Mesodermal cell (in vitro differentiated cells): ENCODE data around the gene GTF2F1.
"Not testable (repeated sequence)": the region's sequence is repeated elsewhere in the genome, so short reads cannot be mapped to it uniquely, and the experiment has no call there.

Experiments used
- H3K27ac ChIP-seq: 2 replicates; pipeline ENCODE4 v1.7.0; 2013; ENCODE audit warnings: mild to moderate bottlenecking, low read depth, low read length, moderate library complexity; ENCODE audit not compliant: severe bottlenecking
- H3K36me3 ChIP-seq: 2 replicates; pipeline ENCODE4 v1.7.1; 2013; ENCODE audit warnings: mild to moderate bottlenecking, low read length, moderate library complexity; ENCODE audit not compliant: control insufficient read depth, insufficient read depth
- H3K4me1 ChIP-seq: one replicate; pipeline ENCODE4 v1.7.1; 2013; ENCODE audit warnings: mild to moderate bottlenecking, low read length; ENCODE audit not compliant: insufficient read depth, control insufficient read depth, poor library complexity, severe bottlenecking
- H3K4me3 ChIP-seq: 2 replicates; pipeline ENCODE4 v1.7.0; 2013; ENCODE audit warnings: low read length, control low read depth, mild to moderate bottlenecking; ENCODE audit not compliant: insufficient read depth, poor library complexity, severe bottlenecking; ENCODE audit errors: extremely low read depth
- H3K9me3 ChIP-seq: 2 replicates; pipeline ENCODE4 v1.7.1; 2013; ENCODE audit warnings: mild to moderate bottlenecking, low read length, moderate library complexity; ENCODE audit not compliant: control insufficient read depth
- WGBS, 2 experiments: methylation state at CpG; one replicate each; pipeline ENCODE4 v1.1.5; 2013; ENCODE audit warnings: missing lambda C conversion rate in 2 of 2; ENCODE audit not compliant: insufficient coverage in 2 of 2; 5-methylcytosine and 5-hydroxymethylcytosine counted together

GTF2F1 gene

GRCh38 chr19:6350688-6351087, 42.3 kb downstream of the GTF2F1 start:
- Histone ChIP-seq H3K4me3 (no peak overlapping the region), H3K36me3 (no peaks in the 10 kb centered on the region), H3K27ac (no peak overlapping the region), H3K4me1 (no peaks in the 10 kb centered on the region), H3K9me3 (no peaks in the 10 kb centered on the region)
- 67% methylated on average over 1 of the region's 2 CpGs; no CpG with 5 or more reads in 1 of the 2 experiments for WGBS, 2 experiments

GRCh38 chr19:6349271-6349670, 43.7 kb downstream of the GTF2F1 start:
- H3K27ac ChIP-seq, H3K9me3 ChIP-seq, H3K4me3 ChIP-seq, H3K36me3 ChIP-seq, H3K4me1 ChIP-seq: not testable (repeated sequence)
- WGBS, 2 experiments, result 80 to 89% methylated on average over 2 of the region's 2 CpGs

- H3K27ac ChIP-seq, result no peak overlapping the region
- H3K36me3 ChIP-seq, result no peaks in the 10 kb centered on the region
- H3K4me1 ChIP-seq, result no peaks in the 10 kb centered on the region
- WGBS, 2 experiments, result 67 to 92% methylated on average over 1 of the region's 1 CpG
- peaks cover 5% of the 10 kb centered on the region for H3K9me3 ChIP-seq
- H3K4me3 ChIP-seq, result no peak overlapping the region
Observed at GRCh38 chr19:6343462-6343861, 49.5 kb downstream of the GTF2F1 start.

- WGBS, 2 experiments, result 74 to 77% methylated on average over 8 to 9 of the region's 14 CpGs
Observed at GRCh38 chr19:6340493-6341201, 52.3 kb downstream of the GTF2F1 start.

GRCh38 chr19:6334490-6335285, 58.3 kb downstream of the GTF2F1 start:
- no peaks in the 10 kb centered on the region for H3K4me1 ChIP-seq
- no peaks in the 10 kb centered on the region for H3K36me3 ChIP-seq
- H3K4me3 ChIP-seq, result no peak overlapping the region
- H3K27ac ChIP-seq, result no peak overlapping the region
- WGBS, 2 experiments, result 77 to 89% methylated on average over 2 to 4 of the region's 6 CpGs
- H3K9me3 ChIP-seq, result peaks cover 5% of the 10 kb centered on the region

More at GRCh38 chr19:6340493-6341201, 52.3 kb downstream of the GTF2F1 start:
- Histone ChIP-seq H3K36me3 (no peaks in the 10 kb centered on the region), H3K27ac (no peak overlapping the region), H3K4me1 (no peaks in the 10 kb centered on the region), H3K9me3 (peaks cover 5% of the 10 kb centered on the region), H3K4me3 (no peak overlapping the region)

- H3K27ac ChIP-seq, result no peak within 1 kb of the TSS
- no peak within 1 kb of the TSS for H3K4me3 ChIP-seq
- H3K4me1 ChIP-seq, result no peaks in the 10 kb centered on the region
- H3K36me3 ChIP-seq, result no peaks in the 10 kb centered on the region
- H3K9me3 ChIP-seq, result no peaks in the 10 kb centered on the region
- 88 to 89% methylated on average over 12 to 15 of the region's 17 CpGs for WGBS, 2 experiments
Observed at GRCh38 chr19:6333439-6333838, 59.5 kb downstream of the GTF2F1 start, which contains the start of gene ACER1. TSS of gene ACER1 (minus strand) at chr19:6333612. CDS start at chr19:6333551, 61 bp downstream.
